NCI-H1417 treated with DMSO at 0.1 percent for 48 hours (cell line): ENCODE results near the gene DNAAF9.

Experiments
- DNase-seq: peaks from one replicate; lab custom pipeline; 2025; lab: John Stamatoyannopoulos, UW

DNAAF9 gene

GRCh38 chr20:3410464-3410863, 3.0 kb upstream of the DNAAF9 start:
- DNase-seq, result no peak

GRCh38 chr20:3409417-3409816, 1.9 kb upstream of the DNAAF9 start:
- no peak for DNase-seq

DNA sequence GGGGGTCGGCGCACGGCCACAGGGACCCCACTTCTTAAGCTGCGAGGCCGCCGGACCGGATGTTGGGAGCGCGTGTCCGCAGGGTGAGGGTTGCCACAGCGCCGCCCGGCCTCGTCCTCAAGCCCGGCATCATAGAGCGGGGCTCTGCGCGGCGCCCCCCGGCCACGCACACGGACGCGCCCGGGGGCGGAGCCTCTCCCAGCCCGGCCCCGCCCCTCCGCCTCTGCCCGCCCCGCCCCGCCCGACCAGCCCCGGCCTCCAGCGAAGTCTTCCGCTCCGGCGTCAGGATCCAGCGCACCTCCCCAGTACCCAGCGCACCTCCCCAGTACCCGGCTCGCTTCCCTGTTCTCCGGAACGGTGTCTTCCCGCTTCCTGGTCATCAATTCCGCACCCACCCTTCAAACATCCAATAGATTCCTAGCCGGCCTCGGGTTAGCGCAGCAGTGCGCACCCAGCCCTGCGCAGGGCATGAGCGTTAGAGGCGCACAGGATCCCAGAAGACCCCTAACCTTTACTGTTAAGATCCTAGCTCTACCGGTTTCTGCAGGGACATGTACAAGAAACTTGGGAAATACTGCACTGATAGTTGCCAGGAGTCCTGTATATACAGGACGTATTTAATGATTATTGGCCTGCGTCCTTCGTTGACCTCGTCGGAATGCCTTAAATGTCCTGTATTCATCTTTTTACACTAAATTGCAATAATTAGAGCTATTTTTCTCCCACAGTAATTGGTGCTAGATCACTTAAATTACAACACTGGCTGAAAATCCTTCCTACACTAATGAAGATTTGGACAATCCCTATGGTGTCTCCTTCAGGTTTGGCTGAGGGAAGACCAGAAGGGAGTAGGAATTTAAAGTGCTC, 535 bp upstream of the DNAAF9 start:
- DNase-seq, result peak; percentile 6

GRCh38 chr20:3406481-3407039, 909 bp downstream of the DNAAF9 start:
- DNase-seq, result peak; percentile 5

- DNase-seq, result no peak
Observed at GRCh38 chr20:3405696-3406358, 1.6 kb downstream of the DNAAF9 start.

DNA sequence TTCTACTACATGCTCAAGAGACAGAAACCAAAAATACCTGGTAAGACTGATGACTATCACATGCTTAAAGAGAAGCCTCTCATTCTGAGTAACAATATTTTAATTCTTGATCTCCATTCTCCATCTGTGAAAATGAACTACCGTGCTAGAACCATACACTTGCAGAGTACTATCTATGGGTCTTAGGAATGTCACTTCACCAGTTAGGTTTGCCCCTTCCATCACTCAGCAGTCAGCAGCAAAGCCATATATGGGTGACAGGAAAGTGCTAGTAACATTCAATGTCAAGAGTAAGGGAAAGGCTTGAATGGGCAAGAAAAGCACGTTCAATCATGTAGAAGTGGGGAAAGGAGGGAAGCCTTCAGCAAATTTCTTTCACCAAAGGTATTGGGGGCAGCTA, 2.3 kb downstream of the DNAAF9 start:
- no peak for DNase-seq

DNA sequence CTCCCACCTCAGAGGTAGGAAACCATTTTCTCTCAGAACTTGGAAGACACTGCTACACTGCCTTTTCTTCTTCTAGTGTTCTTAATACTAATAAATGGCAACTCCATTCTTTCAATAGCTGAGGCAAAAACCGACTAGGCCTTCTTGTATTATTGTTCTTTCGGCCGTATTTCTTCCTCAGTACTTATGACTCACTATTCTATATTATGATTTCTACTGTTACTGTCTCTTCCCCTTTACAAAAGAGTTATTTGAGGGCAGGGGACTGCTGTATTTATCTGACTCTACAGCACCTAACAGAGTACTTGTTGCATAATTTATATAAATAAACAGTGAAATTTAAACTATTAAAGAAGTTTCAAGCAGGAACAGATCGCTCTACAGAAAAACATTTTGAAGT, 3.1 kb downstream of the DNAAF9 start:
- no peak for DNase-seq

DNA sequence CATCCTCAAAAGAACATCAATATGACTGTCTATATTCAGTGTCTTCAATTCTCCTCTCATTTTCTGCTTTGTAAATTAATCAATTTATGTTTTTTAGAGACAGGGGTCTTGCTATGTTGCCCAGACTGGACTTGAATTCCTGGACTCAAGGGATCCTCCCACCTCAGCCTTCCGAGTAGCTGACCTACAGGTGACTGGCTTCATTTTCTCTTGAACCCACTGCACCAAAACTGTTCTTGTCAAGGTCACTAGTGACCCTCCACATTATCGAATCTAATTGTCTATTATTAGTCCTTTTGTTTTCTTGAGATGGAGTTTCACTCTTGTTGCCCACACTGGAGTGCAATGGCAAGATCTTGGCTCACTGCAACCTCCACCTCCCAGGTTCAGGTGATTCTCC, 3.7 kb downstream of the DNAAF9 start:
- DNase-seq, result no peak

- DNase-seq, result no peak
Observed at GRCh38 chr20:3402453-3402852, 5.0 kb downstream of the DNAAF9 start.

DNA sequence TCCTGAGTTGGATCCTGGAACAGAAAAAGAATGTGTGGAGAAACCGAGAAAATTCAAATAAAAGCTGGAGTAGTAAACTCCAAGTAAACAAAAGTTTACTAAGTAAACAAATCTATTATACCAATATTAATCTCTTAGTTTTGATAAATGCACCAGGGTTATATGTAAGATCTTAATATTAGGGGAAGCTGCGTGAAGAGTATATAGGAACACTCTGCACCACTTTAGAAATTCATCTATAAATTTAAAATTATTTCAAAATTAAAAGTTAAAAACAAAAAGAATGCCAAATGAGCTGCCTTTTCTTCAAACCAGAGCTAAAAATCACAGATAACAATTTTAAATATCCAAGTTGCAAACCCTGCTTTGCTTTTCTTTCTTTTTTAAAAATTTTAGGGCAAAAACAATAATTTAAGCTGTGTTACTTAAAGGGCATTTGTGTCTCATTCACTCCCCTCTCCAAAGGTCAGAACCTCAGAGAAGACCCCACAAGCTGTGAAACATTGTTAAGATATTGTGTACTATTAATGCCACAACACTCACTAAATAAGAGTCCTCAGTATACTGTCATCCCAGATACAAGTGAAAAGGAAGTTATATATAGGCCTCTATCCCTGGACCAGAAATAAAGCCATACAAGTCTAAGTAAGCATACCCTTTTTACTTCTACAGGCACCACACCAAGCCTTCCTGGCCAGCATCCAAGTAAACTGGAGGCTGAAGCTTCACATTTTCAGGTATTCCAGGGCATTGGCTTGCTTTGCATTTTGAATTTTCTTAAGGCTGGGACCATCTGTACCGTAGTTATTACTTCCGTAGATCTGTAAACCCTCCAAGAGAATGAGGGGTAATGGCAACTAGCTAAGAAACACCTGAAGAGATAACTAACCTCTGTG, 7.0 kb downstream of the DNAAF9 start:
- no peak for DNase-seq

DNA sequence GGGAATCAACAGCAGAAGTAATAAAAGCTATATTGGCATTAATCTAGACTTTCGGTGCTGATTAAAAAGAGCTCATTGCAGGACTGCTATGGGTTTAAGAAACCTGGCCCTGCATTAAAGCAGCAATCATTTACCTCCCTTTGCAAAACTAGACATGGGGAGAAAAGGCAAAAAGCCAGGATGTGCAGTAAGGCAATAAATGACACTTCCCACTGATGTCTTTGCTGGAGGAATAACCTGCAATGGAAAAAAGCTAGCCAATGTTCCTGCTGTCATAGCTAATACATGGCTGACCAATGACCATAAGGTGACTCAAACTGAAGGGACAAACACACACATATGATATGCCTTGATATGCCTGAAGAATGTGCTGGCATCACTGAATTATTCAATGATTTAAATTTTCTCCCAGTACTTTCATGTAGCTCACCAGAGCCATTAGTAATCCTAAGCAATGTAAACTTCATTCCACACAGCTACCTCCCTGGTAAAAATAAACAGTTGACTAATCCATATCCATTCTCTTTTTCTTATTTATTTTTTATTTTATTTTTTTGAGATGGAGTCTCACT, 8.7 kb downstream of the DNAAF9 start:
- DNase-seq, result no peak

DNA sequence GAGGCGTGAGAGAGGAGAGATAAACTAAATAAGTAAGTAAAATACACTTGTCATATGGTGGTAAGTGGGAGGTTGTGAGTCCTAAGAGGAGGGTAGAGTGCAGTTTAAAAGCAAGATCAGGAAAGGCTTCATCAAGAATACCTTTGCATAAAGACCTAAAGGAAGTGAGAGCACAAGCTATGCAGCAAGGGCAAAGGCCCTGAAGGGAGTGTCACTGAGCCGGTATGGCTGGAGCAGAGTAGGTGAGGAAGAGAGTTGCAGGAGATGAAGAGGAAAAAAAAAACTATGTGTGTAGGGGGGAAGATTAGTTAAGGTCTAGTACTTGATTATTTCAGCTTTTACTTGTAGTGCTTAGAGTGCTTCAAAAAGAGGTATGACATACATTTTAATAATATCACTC, 11.0 kb downstream of the DNAAF9 start:
- no peak for DNase-seq

- no peak for DNase-seq
Observed at GRCh38 chr20:3392756-3393155, 14.7 kb downstream of the DNAAF9 start.

DNA sequence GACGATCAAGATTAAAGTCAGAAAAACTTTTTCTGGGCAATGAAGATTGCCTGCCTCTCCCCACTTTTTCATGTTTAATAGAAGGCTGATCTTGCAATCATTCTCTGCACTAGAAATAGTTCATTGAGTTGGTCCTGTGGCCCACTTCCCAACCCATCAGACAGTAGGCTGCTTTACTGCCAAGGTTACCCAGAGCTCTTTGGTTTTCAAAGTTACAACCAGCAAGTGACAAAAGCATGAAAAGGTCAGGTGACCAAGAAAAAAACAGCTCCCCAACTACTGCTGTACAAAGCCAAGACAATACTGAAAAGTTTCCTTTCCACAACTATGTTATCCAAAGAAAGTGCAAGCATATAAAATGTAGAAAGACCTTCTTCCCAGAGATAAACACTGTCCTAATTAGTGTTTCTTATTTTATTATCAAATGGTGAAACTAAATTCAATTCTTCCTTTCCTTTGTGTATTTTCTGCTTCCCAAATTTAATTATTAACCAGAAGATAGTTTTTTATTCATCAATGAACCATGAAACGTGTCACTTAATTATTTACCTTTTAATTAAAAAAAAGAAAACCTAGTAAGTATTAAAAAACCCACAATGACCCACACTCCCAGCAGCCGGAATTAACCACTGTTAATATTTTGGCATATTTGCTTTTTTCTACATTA, 16.6 kb downstream of the DNAAF9 start:
- no peak for DNase-seq

GRCh38 chr20:3383878-3384495, 23.5 kb downstream of the DNAAF9 start:
- no peak for DNase-seq

- DNase-seq, result no peak
Observed at GRCh38 chr20:3382836-3383235, 24.6 kb downstream of the DNAAF9 start.

GRCh38 chr20:3380228-3381070, 27.0 kb downstream of the DNAAF9 start:
- DNase-seq, result no peak

DNA sequence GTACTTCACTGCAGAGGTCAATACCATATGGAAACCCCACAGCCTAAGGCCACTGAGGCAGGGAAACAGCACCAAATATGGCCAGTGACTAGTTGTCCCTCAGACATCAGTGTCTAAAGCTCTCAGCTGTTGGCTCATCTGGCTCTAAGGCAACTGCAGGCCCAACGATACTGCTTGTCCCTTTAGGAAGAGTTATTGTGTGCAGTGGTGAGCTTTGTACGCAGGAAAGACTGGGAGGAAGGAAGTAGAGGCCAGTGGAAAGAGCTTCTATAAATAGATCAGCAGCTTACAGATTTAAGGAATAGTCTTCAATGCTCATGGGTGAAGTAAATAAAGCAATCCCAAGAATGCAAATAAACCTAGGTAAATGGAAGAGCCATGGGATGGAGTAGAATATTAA, 29.3 kb downstream of the DNAAF9 start:
- no peak for DNase-seq

DNA sequence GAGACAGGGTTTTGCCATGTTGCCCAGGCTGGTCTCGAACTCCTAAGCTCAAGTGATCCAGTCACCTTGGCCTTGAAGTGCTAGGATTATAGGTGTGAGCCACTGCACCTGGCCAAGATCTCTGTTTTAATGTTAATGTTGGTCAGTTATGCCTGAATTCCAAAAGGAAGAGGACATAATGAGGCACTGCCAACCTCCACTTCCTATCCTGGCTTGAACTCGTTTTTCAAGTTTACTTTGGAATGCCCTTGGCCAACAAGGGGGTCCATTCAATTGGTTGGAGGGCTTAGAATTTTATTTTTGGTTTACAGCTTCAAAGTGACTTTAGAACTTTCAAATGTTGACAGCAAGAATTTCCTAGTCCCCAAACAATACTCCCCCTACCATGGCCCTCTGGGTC, 29.8 kb downstream of the DNAAF9 start:
- DNase-seq, result no peak

GRCh38 chr20:3374296-3374695, 33.2 kb downstream of the DNAAF9 start:
- no peak for DNase-seq
